ENCODE measurements around the gene VARS2.
"Not testable (repeated sequence)": the region's sequence is repeated elsewhere in the genome, so short reads cannot be mapped to it uniquely, and the experiment has no call there.

Gene VARS2

GRCh38 chr6:30964075-30964474 lies 50.0 kb downstream of the VARS2 start:
- TF ChIP-seq CTCF (IDR thresholded peaks at IDR 0.05): no peak

GRCh38 chr6:30965140-30965601 lies 51.1 kb downstream of the VARS2 start:
- Histone ChIP-seq H3K27ac (no peak overlapping the region), H3K4me3 (no peak overlapping the region)
- no peak for TF ChIP-seq CTCF (IDR thresholded peaks at IDR 0.05)
- no peak for DNase-seq (ENCODE audit: low spot score)

More at GRCh38 chr6:30964075-30964474, 50.0 kb downstream of the VARS2 start:
- Histone ChIP-seq H3K27ac (no peak overlapping the region), H3K4me3 (no peak overlapping the region)
- DNase-seq (ENCODE audit: low spot score): no peak

GRCh38 chr6:30966154-30966553 lies 52.1 kb downstream of the VARS2 start:
- no peak overlapping the region for H3K27ac ChIP-seq
- DNase-seq (ENCODE audit: low spot score): no peak
- no peak for TF ChIP-seq CTCF (IDR thresholded peaks at IDR 0.05)
- H3K4me3 ChIP-seq: no peak overlapping the region

- H3K27ac ChIP-seq; DNase-seq (ENCODE audit: low spot score); H3K4me3 ChIP-seq: not testable (repeated sequence)
Measured at GRCh38 chr6:30969171-30969570, 55.1 kb downstream of the VARS2 start.

GRCh38 chr6:30970946-30971345 lies 56.9 kb downstream of the VARS2 start:
- DNase-seq (ENCODE audit: low spot score): no peak
- no peak for TF ChIP-seq CTCF (IDR thresholded peaks at IDR 0.05)
- H3K27ac ChIP-seq: no peak overlapping the region
- no peak overlapping the region for H3K4me3 ChIP-seq

- no peak for DNase-seq (ENCODE audit: low spot score)
- no peak for TF ChIP-seq CTCF (IDR thresholded peaks at IDR 0.05)
- Histone ChIP-seq H3K27ac (no peak overlapping the region), H3K4me3 (no peak overlapping the region)
Measured at GRCh38 chr6:30972816-30973215, 58.8 kb downstream of the VARS2 start.

- TF ChIP-seq CTCF (IDR thresholded peaks at IDR 0.05): no peak
- DNase-seq (ENCODE audit: low spot score): no peak
- Histone ChIP-seq H3K4me3 (no peak overlapping the region), H3K27ac (no peak overlapping the region)
Measured at GRCh38 chr6:30974490-30975252, 60.6 kb downstream of the VARS2 start.
